Measurements from ENCODE around the gene UBE2G2. TPM values are rescaled to one million over a fixed set of nuclear protein-coding genes. Genes with fewer than 3 reads are reported as not detected.

Gene UBE2G2
- total RNA-seq, 1 experiment from 2014 or later, result 159 TPM

DNA sequence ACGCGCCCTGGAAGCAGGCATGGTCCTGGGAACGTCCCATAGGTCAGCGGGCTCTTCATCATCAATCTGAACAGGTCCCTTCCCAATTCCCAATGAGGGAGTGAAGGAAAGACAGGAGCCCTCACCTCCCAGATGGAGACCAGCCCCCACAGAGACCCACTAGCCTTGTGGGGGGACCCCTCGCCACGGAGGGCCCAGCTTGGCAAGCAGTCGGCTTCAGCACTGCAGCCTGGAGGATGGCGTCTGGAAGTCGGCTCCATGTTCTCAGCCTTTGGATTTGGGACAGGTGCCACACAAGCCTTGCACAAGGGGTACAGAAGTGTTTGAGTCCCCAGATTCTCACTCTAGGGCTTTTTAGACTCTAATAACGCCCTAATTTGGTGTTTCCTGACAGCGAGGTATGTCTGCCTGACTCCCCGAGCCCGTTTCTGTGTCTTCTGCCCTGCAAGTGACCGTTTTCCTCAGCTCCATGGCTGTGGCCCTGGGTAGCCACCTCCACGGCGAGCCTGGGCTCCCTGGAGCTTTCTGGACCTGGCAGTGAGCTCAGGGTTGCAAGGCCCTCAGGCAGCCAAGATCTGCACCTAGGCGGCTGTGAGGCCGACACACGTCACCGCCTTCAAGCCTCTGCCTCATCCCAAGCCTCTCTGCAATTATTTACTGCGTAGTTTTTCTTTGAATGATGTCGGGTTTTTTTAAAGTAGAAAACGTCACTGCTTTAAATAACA is 41.3 kb upstream of the UBE2G2 start:
- DNase-seq, result no peak

GRCh38 chr21:44842087-44842486 is 40.5 kb upstream of the UBE2G2 start:
- Histone ChIP-seq H3F3A (ENCODE audit: low read length, unreplicated experiment) (no peaks in the 10 kb centered on the region), H4K20me1 (ENCODE audit: low read length) (no peaks in the 10 kb centered on the region), H3K27me3 (ENCODE audit: low read length) (no peaks in the 10 kb centered on the region), H3K4me1 (ENCODE audit: insufficient read depth, low read length) (peaks cover 11% of the 10 kb centered on the region), H3K9ac (ENCODE audit: low read length) (no peak overlapping the region), H3K79me2 (ENCODE audit: low read length) (no peaks in the 10 kb centered on the region), H3K9me2 (replicated peaks; ENCODE audit: low read length) (no peaks in the 10 kb centered on the region), H3K36me3 (ENCODE audit: low read depth, low read length) (no peaks in the 10 kb centered on the region), H3K4me3 (ENCODE audit: low read length) (no peak overlapping the region), H3K27ac (ENCODE audit: low read length) (no peak overlapping the region), H3K4me2 (ENCODE audit: low read length) (no peak overlapping the region), H2AFZ (ENCODE audit: low read length) (no peak overlapping the region), H3K9me3 (ENCODE audit: low read length) (no peaks in the 10 kb centered on the region)
- no TSS peak for BruUV-seq (replicated peaks)
- CTCF ChIA-PET, result no interaction called here
- DNase-seq (no peak), ATAC-seq (no peak)
- intact Hi-C loops (cut with micrococcal nuclease), result no loop called here
- no peak for TF ChIP-seq EZH2phosphoT487 (IDR thresholded peaks at IDR 0.05; ENCODE audit: borderline replicate concordance, low read length)
- no peak for TF ChIP-seq EZH2 (IDR thresholded peaks at IDR 0.05; ENCODE audit: low read length, unreplicated experiment)
- no peak for TF ChIP-seq CTCF (conservative IDR thresholded peaks at IDR 0.05; ENCODE audit: low read depth, low read length)
- POLR2A ChIA-PET (ENCODE audit: unreplicated experiment), result no interaction called here

More for the DNA sequence above, 41.3 kb upstream of the UBE2G2 start:
- Histone ChIP-seq H3K9me3 (ENCODE audit: low read length) (no peaks in the 10 kb centered on the region), H3K79me2 (ENCODE audit: low read length) (no peaks in the 10 kb centered on the region), H3K4me1 (ENCODE audit: insufficient read depth, low read length) (peaks cover 11% of the 10 kb centered on the region), H3K4me3 (ENCODE audit: low read length) (no peak overlapping the region), H2AFZ (ENCODE audit: low read length) (no peak overlapping the region), H3K27me3 (ENCODE audit: low read length) (no peaks in the 10 kb centered on the region), H3K36me3 (ENCODE audit: low read depth, low read length) (no peaks in the 10 kb centered on the region), H3K4me2 (ENCODE audit: low read length) (no peak overlapping the region), H3K9me2 (replicated peaks; ENCODE audit: low read length) (no peaks in the 10 kb centered on the region), H4K20me1 (ENCODE audit: low read length) (no peaks in the 10 kb centered on the region), H3K9ac (ENCODE audit: low read length) (no peak overlapping the region), H3F3A (ENCODE audit: low read length, unreplicated experiment) (no peaks in the 10 kb centered on the region), H3K27ac (ENCODE audit: low read length) (no peak overlapping the region)
- no TSS peak for BruUV-seq (replicated peaks)
- intact Hi-C loops (cut with micrococcal nuclease), result no loop called here
- no peak for ATAC-seq
- ChIA-PET POLR2A (ENCODE audit: unreplicated experiment) (no interaction called here), CTCF (no interaction called here)
- TF ChIP-seq EZH2phosphoT487 (IDR thresholded peaks at IDR 0.05; ENCODE audit: borderline replicate concordance, low read length), result no peak
- TF ChIP-seq CTCF (conservative IDR thresholded peaks at IDR 0.05; ENCODE audit: low read depth, low read length), result no peak
- TF ChIP-seq EZH2 (IDR thresholded peaks at IDR 0.05; ENCODE audit: low read length, unreplicated experiment), result no peak

GRCh38 chr21:44840771-44841170 is 39.2 kb upstream of the UBE2G2 start:
- ChIA-PET CTCF (no interaction called here), POLR2A (ENCODE audit: unreplicated experiment) (no interaction called here)
- ATAC-seq (no peak), DNase-seq (no peak)
- no peak overlapping the region for H3K4me3 ChIP-seq (ENCODE audit: low read length)
- no peaks in the 10 kb centered on the region for H3K36me3 ChIP-seq (ENCODE audit: low read depth, low read length)
- H3K27ac ChIP-seq (ENCODE audit: low read length), result no peak overlapping the region
- BruUV-seq (replicated peaks), result no TSS peak
- H3K27me3 ChIP-seq (ENCODE audit: low read length), result no peaks in the 10 kb centered on the region
- no peaks in the 10 kb centered on the region for H3F3A ChIP-seq (ENCODE audit: low read length, unreplicated experiment)
- H3K79me2 ChIP-seq (ENCODE audit: low read length), result no peaks in the 10 kb centered on the region
- no peaks in the 10 kb centered on the region for H3K9me2 ChIP-seq (replicated peaks; ENCODE audit: low read length)
- H3K9ac ChIP-seq (ENCODE audit: low read length), result no peak overlapping the region
- no peaks in the 10 kb centered on the region for H3K9me3 ChIP-seq (ENCODE audit: low read length)
- H3K4me1 ChIP-seq (ENCODE audit: insufficient read depth, low read length), result no peaks in the 10 kb centered on the region
- no peaks in the 10 kb centered on the region for H4K20me1 ChIP-seq (ENCODE audit: low read length)
- intact Hi-C loops (cut with micrococcal nuclease), result no loop called here
- H3K4me2 ChIP-seq (ENCODE audit: low read length), result no peak overlapping the region
- no peak overlapping the region for H2AFZ ChIP-seq (ENCODE audit: low read length)
- no peak for TF ChIP-seq EZH2 (IDR thresholded peaks at IDR 0.05; ENCODE audit: low read length, unreplicated experiment)
- TF ChIP-seq CTCF (conservative IDR thresholded peaks at IDR 0.05; ENCODE audit: low read depth, low read length), result no peak
- no peak for TF ChIP-seq EZH2phosphoT487 (IDR thresholded peaks at IDR 0.05; ENCODE audit: borderline replicate concordance, low read length)
